Hematopoietic multipotent progenitor cell treated with erythropoietin and hydrocortisone succinate and interleukin-3 and kit ligand, for 4 days (in vitro differentiated cells): ENCODE results near the gene PM20D1.
"Not testable (repeated sequence)": the region's sequence is repeated elsewhere in the genome, so short reads cannot be mapped to it uniquely, and the experiment has no call there.

ENCODE experiments used
- DNase-seq: peaks from one replicate; pipeline ENCODE4 v3.0.0-alpha.2; 2015

Gene PM20D1, protein sequence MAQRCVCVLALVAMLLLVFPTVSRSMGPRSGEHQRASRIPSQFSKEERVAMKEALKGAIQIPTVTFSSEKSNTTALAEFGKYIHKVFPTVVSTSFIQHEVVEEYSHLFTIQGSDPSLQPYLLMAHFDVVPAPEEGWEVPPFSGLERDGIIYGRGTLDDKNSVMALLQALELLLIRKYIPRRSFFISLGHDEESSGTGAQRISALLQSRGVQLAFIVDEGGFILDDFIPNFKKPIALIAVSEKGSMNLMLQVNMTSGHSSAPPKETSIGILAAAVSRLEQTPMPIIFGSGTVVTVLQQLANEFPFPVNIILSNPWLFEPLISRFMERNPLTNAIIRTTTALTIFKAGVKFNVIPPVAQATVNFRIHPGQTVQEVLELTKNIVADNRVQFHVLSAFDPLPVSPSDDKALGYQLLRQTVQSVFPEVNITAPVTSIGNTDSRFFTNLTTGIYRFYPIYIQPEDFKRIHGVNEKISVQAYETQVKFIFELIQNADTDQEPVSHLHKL

GRCh38 chr1:205849619-205850355, at the start of gene PM20D1:
Gene PM20D1, minus strand, starts transcription at chr1:205850132. Its CDS starts 60 bp downstream, at chr1:205850072.
- DNase-seq, result peak; percentile 96

- DNase-seq, result no peak
These were observed 46.4 kb upstream of the PM20D1 start for GRCh38 chr1:205896351-205896750.

- not testable (repeated sequence) for DNase-seq
These were observed 44.2 kb upstream of the PM20D1 start for GRCh38 chr1:205894119-205894518.

DNA sequence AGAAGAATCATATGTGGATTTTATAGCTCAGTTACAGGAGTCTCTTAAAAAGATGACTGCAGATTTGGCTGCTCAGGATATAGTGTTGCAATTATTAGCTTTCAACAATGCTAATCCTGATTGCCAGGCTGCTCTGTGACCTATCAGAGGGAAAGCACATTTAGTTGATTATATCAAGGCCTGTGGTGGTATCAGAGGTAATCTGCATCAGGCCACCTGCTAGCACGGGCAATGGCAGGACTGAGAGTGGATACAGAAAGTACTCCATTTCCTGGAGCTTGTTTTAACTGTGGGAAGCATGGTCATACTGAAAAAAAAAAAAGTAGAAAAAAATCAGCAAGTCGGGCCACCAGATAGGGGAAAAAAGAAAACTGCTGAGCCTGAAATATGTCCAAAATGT, 42.2 kb upstream of the PM20D1 start:
- DNase-seq, result peak; percentile 37

DNA sequence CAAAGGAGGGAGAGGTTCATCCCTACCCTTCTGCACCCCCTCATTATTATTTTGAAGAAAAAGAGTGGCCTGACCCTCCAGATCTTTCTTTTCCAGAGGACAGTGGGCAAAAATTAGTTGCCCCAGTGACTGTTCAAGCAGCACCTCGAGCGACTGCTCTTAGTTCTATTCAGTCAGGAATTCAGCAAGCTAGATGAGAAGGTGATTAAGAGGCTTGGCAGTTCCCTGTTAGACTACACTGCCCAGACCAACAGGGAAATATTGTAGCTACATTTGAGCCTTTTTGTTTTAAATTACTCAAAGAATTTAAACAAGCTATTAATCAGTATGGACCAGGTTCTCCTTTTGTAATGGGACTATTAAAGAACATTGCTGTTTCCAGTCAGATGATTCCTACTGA, 41.5 kb upstream of the PM20D1 start:
- DNase-seq, result not testable (repeated sequence)

- DNase-seq, result not testable (repeated sequence)
These were observed 40.7 kb upstream of the PM20D1 start for GRCh38 chr1:205890631-205891030.

DNA sequence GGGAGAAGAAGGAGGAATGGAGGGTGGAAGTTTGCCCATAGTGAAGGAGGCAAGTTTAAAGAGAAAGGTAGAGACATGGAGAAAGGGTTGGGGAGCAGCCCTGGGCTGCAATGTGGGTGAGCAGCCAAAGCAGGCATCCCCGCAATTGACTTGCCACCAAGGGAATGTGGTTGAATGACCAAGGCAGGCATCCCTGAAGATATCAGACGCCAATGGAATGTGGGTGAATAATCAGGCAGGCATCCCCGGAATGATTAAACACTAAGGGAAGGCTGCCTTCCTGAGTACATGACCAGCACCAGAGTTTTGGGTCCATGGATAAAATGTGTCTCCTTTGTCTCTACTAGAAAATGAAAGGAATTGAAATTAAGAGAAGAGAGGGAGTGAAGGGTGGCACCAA, 39.8 kb upstream of the PM20D1 start:
- DNase-seq, result not testable (repeated sequence)

GRCh38 chr1:205889006-205889405, 39.1 kb upstream of the PM20D1 start:
- DNase-seq, result not testable (repeated sequence)

DNA sequence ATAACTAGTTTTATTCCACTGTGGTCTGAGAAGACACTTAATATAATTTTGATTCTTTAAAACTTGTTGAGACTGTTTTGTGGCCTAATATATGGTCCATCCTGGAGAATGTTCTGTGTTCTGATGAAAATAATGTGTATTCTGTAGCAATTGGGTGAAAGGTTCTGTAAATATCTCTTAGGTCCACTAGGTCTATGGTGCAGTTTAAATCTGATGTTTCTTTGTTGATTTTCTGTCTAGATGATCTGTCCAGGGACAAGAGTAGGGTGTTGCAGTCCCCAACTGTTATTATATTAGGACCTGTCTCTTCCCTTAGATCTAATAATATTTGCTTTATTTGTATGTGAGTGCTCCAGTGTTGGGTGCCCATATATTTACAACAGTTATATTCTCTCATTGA, 33.9 kb upstream of the PM20D1 start:
- no peak for DNase-seq

- no peak for DNase-seq
These were observed 31.0 kb upstream of the PM20D1 start for GRCh38 chr1:205880923-205881322.

DNA sequence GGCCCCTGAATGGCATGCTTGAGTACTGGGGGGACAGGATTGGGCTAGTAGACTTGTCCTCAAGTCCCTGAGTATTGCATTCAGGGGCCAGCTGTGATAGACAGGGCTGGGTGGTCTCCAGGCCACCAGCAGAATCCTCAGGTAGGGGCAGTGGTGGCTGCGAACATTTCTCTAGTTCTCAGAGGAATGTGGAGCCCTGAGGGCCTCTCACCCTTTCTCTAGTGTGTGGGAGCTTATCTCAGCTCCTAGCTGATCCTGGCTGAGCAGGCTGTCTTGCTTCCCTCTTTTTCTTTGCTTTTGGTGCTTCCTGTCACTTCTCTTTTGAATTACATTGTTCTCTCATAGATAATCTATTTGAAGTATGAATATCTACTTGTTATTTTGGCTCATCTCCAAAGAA, 30.0 kb upstream of the PM20D1 start:
- DNase-seq, result no peak

- DNase-seq, result peak; percentile 56
These were observed 28.1 kb upstream of the PM20D1 start for GRCh38 chr1:205878026-205878425.

DNA sequence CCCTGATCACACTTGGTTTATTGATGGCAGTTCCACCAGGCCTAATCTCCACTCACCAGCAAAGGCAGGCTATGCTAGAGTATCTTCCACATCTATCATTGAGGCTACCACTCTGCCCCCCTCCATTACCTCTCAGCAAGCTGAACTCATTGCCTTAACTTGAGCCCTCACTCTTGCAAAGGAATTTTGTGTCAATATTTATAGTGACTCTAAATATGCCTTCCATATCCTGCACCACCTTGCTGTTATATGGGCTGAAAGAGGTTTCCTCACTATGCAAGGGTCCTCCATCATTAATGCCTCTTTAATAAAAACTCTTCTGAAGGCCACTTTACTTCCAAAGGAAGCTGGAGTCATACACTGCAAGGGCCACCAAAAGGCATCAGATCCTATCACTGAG, 23.2 kb upstream of the PM20D1 start:
- not testable (repeated sequence) for DNase-seq

DNA sequence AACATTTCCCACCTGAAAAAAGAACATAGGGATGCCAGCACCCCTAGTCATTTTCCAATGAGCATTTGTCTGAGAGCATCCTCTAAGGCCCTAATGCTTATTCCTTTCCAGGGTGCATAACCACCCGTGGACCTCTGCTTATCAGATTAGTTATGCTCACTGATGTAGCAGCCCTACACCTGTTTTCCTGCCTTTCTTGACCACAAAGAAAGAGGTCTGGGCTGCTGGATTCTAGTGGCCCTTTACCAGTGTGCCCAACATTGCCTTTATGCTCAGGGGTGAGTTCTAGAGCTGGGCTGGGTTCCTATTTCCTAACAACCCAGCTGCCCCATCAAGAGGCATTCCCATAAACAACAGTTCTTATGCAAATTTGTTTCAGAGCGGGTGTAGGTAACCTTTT, 20.3 kb upstream of the PM20D1 start:
- no peak for DNase-seq

DNA sequence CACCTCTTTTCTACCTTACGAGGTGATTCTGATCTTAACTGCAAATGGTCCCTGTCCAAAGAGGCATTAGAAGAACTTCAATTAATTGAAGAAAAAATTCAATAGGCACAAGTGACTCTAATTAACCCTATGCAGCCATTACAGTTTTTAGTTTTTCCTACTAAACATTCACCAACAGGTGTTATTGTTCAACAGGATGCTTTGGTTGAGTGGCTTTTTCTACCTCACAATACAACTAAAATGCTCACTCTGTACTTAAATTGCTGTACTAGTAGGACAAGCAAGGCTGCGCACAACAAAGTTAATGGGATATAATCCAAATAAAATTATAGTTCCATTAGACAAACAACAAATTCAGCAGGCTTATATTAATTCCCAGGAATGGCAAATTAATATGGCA, 11.6 kb upstream of the PM20D1 start:
- no peak for DNase-seq

GRCh38 chr1:205858141-205858961, 8.4 kb upstream of the PM20D1 start:
- DNase-seq, result peak; percentile 23

GRCh38 chr1:205857501-205857900, 7.6 kb upstream of the PM20D1 start:
- not testable (repeated sequence) for DNase-seq

DNA sequence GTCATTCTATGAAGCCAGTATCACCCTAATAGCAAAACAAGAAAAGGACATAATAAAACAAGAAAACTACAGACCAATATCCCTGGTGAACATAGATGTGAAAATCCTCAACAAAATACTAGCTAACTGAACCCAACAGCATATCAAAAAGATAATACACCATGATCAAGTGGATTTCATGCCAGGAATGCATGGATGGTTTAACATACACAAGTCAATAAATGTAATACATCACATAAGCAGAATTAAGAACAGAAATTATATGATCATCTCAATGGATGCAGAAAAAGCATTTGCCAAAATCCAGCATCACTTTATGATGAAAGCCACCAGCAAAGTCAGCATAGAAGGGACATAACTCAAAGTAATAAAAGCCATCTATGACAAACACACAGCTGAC, 6.5 kb upstream of the PM20D1 start:
- DNase-seq, result no peak

- DNase-seq, result no peak
These were observed 3.0 kb upstream of the PM20D1 start for GRCh38 chr1:205852969-205853368.

GRCh38 chr1:205851993-205852392, 2.1 kb upstream of the PM20D1 start:
- no peak for DNase-seq

DNA sequence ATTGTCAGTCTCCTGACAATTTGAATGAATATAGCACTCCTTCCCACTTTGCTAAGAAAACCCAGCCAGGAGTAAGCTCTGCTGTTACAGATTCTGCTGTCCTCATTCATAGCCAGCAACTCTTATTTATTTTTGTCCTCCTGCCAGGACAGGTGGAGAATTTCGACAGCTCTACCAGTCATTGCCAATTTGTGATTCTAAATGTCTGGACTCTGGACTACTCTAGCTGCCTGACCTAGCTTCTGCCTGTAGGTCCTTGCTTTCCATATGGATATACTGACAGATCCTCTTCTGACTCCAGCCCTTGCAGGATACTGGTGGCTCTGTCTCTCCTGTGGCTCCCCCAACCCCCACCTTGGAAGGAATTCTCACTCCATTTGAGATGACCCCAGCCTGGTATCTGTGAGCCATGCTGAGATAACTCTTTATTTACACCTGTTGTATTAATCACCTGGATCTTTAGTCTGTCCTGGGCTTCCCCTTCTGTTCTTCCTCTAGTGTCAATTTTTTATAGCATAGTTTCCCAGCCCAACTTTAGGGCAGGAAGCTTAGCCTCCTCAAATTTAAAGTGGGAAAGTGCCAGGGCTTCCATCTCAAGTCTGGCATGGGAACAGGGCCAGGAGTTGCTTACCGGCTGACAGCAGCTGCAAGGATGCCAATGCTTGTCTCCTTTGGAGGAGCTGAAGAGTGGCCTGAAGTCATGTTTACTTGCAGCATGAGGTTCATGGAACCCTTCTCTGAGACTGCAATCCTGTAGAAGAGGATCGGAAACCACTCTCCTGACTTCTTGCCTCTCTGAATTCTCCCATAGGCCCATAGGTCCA, 6.7 kb downstream of the PM20D1 start:
- DNase-seq, result no peak

GRCh38 chr1:205842229-205842628, 7.7 kb downstream of the PM20D1 start:
- DNase-seq, result no peak
